ENCODE results near the gene DBNDD1. TPM values are rescaled to one million over a fixed set of nuclear protein-coding genes. Genes with fewer than 3 reads are reported as not detected.

Gene DBNDD1
- total and polyA plus RNA-seq, 4 donors, result 0.09 to 1.5 (median 0.82) TPM

DNA sequence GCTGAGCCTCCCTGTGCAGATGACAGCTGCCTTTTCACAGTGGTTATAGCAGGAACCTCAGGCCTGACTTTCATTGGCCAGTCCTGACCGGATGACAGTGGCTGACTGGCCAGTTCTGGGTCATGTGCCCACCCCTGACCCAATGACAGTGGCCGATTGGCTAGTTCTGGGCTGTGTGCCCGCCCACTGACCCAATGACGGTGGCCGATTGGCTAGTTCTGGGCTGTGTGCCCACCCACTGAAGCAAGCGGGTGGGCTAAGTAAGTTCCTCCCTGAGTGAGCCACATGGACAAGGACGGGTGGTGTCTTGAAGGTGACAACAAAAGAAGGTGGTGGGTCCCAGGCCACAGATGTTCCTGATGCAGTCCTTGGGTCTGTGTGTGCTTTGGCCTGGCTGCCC lies 61.2 kb downstream of the DBNDD1 start:
- WGBS, result 94% methylated on average over 7 of the region's 7 CpGs
- no peak for DNase-seq (ENCODE audit: low spot score)
- Histone ChIP-seq H3K4me1 (ENCODE audit: control insufficient read depth in 4 of 4, insufficient read depth in 4 of 4, low read length in 3 of 4) (no peaks in the 10 kb centered on the region), H3K9me3 (ENCODE audit: control insufficient read depth in 4 of 4, low read length in 3 of 4) (no peaks in the 10 kb centered on the region), H3K4me3 (ENCODE audit: low read depth in 1 of 3, low read length in 3 of 3) (no peak overlapping the region), H3K27me3 (ENCODE audit: control insufficient read depth in 4 of 4, insufficient read depth in 4 of 4, low read length in 3 of 4) (no peaks in the 10 kb centered on the region), H3K27ac (ENCODE audit: low read depth in 1 of 2, low read length in 2 of 2) (no peak overlapping the region), H3K36me3 (ENCODE audit: control insufficient read depth in 4 of 4, insufficient read depth in 3 of 4, low read depth in 1 of 4, low read length in 3 of 4) (peaks cover 2 to 34% (median 3%) of the 10 kb centered on the region in 4 donors), H3K9ac (ENCODE audit: low read depth in 1 of 2, low read length in 2 of 2) (no peak overlapping the region)
- TF ChIP-seq ZBTB33 (IDR thresholded peaks at IDR 0.05), result no peak
- TF ChIP-seq HNF4G (IDR thresholded peaks at IDR 0.05), result no peak
- TF ChIP-seq, protein P1, sequence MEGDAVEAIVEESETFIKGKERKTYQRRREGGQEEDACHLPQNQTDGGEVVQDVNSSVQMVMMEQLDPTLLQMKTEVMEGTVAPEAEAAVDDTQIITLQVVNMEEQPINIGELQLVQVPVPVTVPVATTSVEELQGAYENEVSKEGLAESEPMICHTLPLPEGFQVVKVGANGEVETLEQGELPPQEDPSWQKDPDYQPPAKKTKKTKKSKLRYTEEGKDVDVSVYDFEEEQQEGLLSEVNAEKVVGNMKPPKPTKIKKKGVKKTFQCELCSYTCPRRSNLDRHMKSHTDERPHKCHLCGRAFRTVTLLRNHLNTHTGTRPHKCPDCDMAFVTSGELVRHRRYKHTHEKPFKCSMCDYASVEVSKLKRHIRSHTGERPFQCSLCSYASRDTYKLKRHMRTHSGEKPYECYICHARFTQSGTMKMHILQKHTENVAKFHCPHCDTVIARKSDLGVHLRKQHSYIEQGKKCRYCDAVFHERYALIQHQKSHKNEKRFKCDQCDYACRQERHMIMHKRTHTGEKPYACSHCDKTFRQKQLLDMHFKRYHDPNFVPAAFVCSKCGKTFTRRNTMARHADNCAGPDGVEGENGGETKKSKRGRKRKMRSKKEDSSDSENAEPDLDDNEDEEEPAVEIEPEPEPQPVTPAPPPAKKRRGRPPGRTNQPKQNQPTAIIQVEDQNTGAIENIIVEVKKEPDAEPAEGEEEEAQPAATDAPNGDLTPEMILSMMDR (IDR thresholded peaks at IDR 0.05; ENCODE audit: low read depth, low read length, missing input control), result no peak
- no peak for TF ChIP-seq REST (IDR thresholded peaks at IDR 0.05)
- no peak for TF ChIP-seq JUND (IDR thresholded peaks at IDR 0.05)
- TF ChIP-seq, protein P2, sequence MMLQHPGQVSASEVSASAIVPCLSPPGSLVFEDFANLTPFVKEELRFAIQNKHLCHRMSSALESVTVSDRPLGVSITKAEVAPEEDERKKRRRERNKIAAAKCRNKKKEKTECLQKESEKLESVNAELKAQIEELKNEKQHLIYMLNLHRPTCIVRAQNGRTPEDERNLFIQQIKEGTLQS (IDR thresholded peaks at IDR 0.05), result no peak
- TF ChIP-seq TAF1 (conservative IDR thresholded peaks at IDR 0.05), result no peak
- no peak for TF ChIP-seq GABPA (IDR thresholded peaks at IDR 0.05 in 1 of 2, conservative IDR thresholded peaks at IDR 0.05 in 1 of 2)
- no peak for TF ChIP-seq FOXA2 (IDR thresholded peaks at IDR 0.05)
- TF ChIP-seq HNF4A (conservative IDR thresholded peaks at IDR 0.05), result no peak
- no peak for TF ChIP-seq RXRA (IDR thresholded peaks at IDR 0.05)
- TF ChIP-seq EGR1 (IDR thresholded peaks at IDR 0.05; ENCODE audit: low read depth in 2 of 2), result no peak
- no peak for TF ChIP-seq RAD21 (IDR thresholded peaks at IDR 0.05)
- TF ChIP-seq, protein P3, sequence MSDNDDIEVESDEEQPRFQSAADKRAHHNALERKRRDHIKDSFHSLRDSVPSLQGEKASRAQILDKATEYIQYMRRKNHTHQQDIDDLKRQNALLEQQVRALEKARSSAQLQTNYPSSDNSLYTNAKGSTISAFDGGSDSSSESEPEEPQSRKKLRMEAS (IDR thresholded peaks at IDR 0.05), result no peak
- no peak for TF ChIP-seq YY1 (IDR thresholded peaks at IDR 0.05)
- TF ChIP-seq SP1 (IDR thresholded peaks at IDR 0.05), result no peak
